Astrocyte of the cerebellum (primary cell): Measurements from ENCODE around the gene RHPN2.
A peak's percentile ranks its signal among the peaks of the same experiment; 100 is the strongest.

Source experiments
- DNase-seq: peaks from one replicate; pipeline ENCODE4 v3.0.0-alpha.2; 2011; ENCODE audit warnings: low read depth
- H3K4me3 ChIP-seq: 2 replicates; pipeline ENCODE4 v1.5.1; 2011; ENCODE audit warnings: mild to moderate bottlenecking, low read depth, low read length, moderate library complexity
- in situ Hi-C: cut with HindIII; loops from 2 replicates; pipeline ENCODE4 v1.10.0; 2017; ENCODE audit warnings: low sequenced_read_pairs
- TF ChIP-seq, protein P1 (sequence below): IDR thresholded peaks from 2 replicates; pipeline ENCODE4 v1.5.1; 2012; ENCODE audit warnings: low read length, low read depth, moderate library complexity, mild to moderate bottlenecking; ENCODE audit errors: missing control alignments

RHPN2 gene

DNA sequence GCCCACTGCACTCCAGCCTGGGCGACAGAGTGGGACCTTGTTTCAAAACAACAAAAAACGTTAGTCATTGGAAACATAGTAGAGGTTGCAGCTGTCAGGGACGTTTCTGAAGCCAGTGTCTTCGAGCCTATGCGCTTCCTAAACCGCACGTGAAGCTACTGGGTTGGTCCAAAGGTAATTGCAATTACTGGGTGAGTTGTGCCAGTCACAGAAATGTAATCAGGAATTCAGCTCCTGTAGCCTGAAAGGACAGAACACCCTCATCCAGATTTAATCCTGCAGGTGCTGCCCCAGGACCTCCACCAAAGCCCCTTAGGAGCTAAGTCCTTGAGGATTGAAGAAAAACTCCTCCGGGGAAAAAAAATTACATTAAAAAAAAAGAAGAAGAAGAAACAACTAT is 2.4 kb upstream of the RHPN2 start:
- no peak for DNase-seq
- TF ChIP-seq, protein P1, sequence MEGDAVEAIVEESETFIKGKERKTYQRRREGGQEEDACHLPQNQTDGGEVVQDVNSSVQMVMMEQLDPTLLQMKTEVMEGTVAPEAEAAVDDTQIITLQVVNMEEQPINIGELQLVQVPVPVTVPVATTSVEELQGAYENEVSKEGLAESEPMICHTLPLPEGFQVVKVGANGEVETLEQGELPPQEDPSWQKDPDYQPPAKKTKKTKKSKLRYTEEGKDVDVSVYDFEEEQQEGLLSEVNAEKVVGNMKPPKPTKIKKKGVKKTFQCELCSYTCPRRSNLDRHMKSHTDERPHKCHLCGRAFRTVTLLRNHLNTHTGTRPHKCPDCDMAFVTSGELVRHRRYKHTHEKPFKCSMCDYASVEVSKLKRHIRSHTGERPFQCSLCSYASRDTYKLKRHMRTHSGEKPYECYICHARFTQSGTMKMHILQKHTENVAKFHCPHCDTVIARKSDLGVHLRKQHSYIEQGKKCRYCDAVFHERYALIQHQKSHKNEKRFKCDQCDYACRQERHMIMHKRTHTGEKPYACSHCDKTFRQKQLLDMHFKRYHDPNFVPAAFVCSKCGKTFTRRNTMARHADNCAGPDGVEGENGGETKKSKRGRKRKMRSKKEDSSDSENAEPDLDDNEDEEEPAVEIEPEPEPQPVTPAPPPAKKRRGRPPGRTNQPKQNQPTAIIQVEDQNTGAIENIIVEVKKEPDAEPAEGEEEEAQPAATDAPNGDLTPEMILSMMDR = no peak
- H3K4me3 ChIP-seq = no peak overlapping the region
- in situ Hi-C loops = no loop called here

GRCh38 chr19:33066543-33066942 is 1.9 kb upstream of the RHPN2 start:
- in situ Hi-C loops = no loop called here
- H3K4me3 ChIP-seq = no peak overlapping the region
- no peak for DNase-seq
- TF ChIP-seq, protein P1 = no peak

GRCh38 chr19:33064458-33064791 is 263 bp downstream of the RHPN2 start:
- in situ Hi-C loops = no loop called here
- TF ChIP-seq, protein P1 = no peak
- H3K4me3 ChIP-seq = peak overlapping the region; percentile 47
- DNase-seq = no peak

DNA sequence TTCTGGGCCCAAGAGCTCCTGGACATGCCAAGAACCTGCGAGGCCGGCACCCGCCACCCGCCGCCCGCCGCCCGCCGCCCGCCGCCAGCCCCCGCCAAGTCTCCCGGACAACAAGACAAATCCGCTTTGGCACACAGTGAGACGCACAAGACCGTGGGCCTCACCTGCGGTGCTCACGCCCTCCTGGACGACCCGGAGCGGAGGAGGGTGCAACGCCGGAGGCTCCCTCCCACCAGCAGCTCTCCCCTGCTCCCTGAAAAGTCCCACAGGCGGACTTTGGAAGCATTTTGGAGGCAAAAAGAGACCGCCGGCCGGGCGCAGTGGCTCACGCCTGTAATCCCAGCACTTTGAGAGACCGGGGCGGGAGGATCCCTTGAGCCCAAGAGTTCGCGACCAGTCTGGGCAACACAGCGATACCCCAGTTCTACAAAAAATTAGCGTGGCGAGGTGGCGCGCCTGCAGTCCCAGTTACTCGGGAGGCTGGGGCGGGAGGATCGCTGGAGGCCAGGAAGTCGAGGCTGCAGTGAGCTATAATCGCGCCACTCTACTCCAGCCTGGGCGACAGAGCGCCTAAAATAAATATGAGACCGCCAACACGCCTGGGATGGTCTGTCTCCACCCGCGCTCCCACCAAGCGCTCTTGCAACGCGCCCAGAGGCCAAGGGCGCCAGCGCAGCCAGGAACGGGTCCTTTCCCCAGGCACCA is 783 bp downstream of the RHPN2 start:
- TF ChIP-seq, protein P1 = no peak
- H3K4me3 ChIP-seq = peak overlapping the region; percentile 47
- DNase-seq = no peak
- in situ Hi-C loops = no loop called here

DNA sequence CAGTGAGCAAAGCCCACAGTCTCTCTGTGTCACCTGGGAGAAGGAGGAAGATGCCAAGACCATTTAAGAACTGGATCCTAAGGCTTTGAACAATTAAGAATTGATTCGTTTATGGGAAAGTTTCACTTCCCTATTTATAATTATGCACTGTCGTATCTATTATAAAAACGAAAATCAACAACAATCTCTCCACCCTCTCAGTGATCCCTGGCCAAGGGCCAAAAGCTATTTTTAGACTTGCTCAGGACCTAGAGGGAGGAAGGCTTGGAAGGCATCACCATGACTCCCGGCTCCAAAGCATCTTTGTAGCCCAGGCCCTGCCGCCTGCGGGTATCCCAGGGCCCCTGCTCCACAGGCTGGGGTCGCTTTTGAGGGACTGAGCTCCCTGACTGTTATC is 1.3 kb downstream of the RHPN2 start:
- DNase-seq = no peak
- peak overlapping the region; percentile 47 for H3K4me3 ChIP-seq
- in situ Hi-C loops = no loop called here
- TF ChIP-seq, protein P1 = no peak

GRCh38 chr19:33062902-33063301 is 1.8 kb downstream of the RHPN2 start:
- TF ChIP-seq, protein P1 = no peak
- no peak for DNase-seq
- in situ Hi-C loops = no loop called here
- H3K4me3 ChIP-seq = no peak overlapping the region

DNA sequence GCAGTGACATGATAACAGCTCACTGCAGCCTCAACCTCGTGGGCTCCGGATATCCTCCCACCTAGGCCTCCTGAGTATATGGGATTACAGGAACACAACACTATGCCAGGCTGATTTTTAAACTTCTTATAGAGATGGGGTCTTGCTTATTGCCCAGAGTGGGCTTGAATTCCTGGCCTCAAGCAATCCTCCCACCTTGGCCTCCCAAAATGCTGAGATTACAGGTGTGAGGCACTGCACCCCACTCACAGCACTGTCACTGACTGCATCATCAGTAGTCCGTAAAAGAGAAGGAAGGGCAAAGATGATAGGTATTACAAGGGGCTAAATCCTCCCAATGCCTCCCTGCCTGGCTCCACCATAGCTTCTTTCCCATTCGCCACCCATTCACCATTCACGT is 4.1 kb downstream of the RHPN2 start:
- DNase-seq = no peak
- TF ChIP-seq, protein P1 = no peak
- in situ Hi-C loops = no loop called here
- H3K4me3 ChIP-seq = no peak overlapping the region
